ENCODE results near the gene PIGW.
"Not testable (repeated sequence)": the region's sequence is repeated elsewhere in the genome, so short reads cannot be mapped to it uniquely, and the experiment has no call there.

Gene PIGW

DNA sequence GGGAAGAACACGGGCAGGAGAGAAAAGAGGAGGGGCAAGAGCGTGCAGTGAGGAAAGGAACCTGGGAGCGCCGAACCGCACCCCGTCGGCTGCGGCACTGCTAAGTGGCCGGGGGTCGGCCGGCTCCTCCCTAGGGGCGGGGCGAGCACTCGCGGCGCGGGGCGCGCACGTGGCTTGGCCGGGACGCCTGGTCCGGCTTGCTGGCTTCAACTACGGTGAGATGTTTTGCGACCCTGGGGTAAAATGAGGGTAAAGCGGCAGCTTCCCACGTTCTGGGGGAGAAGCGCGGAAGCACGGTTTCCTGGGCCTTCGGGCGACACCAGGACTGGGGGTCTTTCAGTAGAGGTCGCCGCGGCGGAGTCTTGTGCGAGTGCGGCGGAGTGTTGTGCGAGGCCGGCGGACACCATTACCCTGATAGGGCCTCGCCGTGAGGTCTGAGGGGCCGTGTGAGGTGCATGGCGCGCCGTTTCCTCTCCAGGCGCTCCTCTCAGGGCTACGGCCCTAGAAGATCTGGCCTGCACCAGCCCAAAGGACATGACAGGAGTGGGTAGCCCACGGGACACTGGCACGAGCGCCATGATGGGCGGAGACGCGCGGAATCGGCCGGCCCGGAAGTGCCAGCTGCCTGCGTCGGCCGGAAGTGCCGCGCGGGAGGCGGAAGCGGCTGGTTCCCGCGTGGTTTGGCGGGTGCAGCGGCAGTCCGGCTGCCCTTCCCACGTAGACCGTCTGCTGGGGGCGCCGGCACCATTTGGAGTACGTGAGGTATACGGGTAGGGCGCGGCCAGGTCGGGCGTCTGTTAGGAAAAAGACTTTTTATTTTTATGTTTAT lies at the start of gene PIGW, which contains the start of gene MYO19:
PIGW (plus strand) TSS at position 148 of the 829 bp plus-strand sequence. CDS start 2,115 bp downstream, outside the sequence.
MYO19 (minus strand) TSS at position 29 of the 829 bp plus-strand sequence. CDS start 2,330 bp downstream, outside the sequence.
- DNase-seq (ENCODE audit: low spot score), result peak; percentile 91

DNA sequence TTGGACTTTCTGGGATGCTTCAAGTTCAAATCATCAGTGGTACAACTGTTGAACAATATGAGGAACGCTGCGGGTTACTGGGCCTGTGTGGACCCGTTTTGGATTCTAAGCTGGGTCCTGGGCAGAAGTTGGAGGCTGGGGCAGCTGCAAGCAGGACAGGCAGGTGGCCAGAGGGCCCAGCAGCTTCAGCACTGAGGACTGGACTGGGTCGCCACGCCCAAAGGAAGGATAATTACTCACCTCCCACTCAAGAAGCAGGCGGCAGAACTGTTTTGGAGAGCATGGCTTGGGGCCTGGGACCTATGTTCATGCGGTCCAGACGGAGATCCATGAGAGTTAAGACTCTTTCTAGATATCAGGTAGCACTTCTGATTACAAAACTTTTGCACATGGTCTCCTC lies 49.8 kb upstream of the PIGW start:
- no peak for DNase-seq (ENCODE audit: low spot score)

DNA sequence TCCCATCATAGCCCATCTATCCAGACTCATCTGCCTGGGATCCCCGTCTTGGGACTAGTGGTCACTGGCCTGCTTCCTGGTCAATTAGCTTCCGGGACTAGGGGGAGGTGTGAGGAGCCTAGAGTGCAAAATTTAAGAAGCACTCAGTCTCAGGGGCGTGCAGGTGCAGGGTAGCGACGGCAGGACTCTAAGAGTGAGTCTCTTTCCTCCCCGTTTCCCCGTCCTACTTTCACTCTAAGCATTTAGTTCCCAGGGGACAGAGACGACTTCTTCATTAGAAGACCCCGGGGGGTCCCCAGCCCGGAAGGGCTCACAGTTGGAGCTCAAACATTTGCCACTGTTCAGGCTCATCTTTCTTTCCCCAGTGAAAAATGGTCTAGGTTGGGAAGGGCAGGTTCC lies 49.0 kb upstream of the PIGW start:
- DNase-seq (ENCODE audit: low spot score), result no peak

GRCh38 chr17:36486204-36487194 lies 48.3 kb upstream of the PIGW start, which contains the start of gene ZNHIT3:
TSS of gene ZNHIT3 (plus strand) at chr17:36486681. CDS start at chr17:36486700, 19 bp downstream.
- peak; percentile 97 for DNase-seq (ENCODE audit: low spot score)

- DNase-seq (ENCODE audit: low spot score), result no peak
Measured at GRCh38 chr17:36493956-36494355, 40.8 kb upstream of the PIGW start.

- no peak for DNase-seq (ENCODE audit: low spot score)
Measured at GRCh38 chr17:36494674-36495073, 40.1 kb upstream of the PIGW start.

GRCh38 chr17:36495076-36495578 lies 39.7 kb upstream of the PIGW start:
- no peak for DNase-seq (ENCODE audit: low spot score)

DNA sequence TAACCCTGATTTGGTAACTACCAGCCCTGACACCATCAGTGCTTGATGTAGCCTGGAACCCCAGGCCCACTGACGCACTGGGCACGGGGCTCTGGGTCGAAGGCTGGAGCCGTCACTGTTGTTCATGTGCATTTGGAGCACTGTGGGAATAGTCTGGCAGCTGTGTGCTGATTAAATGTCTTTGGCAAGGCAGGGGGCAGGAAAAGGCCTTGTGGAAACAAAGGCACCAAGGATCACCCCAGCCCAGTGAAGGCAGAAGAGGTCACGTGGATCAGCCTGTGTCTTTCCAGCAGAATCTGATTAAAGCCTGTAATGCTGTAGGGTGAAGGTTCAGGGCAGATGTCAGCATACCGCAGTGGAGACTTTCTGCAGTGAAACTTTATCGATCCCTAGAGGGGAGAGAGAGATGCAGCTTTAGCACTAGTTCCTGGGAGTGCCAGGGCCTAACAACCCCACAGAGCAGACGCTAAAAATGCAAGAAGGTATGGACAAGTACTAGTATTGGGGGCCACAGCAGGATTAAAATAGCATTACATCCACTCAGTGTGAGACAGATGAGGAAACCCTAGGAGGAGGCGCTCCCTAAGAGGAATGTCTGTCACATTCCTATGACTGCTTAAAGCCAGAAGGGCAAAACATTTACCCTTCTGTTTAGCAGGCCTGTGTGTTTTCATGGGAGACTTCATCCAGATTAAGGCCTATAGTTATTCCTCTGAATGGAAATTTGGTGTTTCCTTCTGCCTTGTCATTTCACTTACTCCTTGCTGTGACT lies 38.6 kb upstream of the PIGW start:
- DNase-seq (ENCODE audit: low spot score), result no peak

GRCh38 chr17:36498155-36498554 lies 36.6 kb upstream of the PIGW start:
- no peak for DNase-seq (ENCODE audit: low spot score)

DNA sequence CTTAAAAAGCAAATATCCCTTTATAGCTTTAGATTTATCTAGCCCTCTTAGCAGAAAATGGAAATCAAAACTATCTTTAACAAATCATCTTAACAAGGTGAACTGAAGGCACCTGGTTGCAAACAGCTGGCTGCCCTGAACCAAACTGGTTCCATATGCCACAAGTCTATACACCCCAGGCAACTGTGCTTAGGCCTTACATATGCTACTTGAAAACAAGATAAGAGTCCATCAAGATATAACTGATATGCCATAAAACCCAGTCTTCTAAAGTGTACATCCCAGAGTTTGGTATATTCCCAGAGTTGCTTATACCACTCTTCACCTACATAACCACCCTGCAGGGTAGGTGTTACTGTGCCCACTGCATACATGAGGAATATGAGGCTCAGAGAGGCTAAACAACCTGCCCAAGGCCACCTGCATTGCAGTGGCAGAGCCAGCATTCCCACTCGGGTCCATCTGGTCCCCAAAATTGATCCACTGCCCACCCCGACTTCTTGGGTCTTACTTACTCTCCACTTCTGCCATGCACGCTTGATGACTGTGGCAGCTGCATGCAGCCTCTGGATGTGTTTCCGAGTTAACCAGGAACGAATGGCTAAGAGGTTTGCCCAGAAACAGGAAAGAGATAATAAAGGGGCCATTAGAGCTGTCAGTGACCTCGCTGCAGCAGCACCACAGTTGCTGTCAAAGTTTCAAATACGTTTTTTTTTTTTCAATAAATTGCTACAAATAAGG lies 36.1 kb upstream of the PIGW start:
- DNase-seq (ENCODE audit: low spot score), result no peak

DNA sequence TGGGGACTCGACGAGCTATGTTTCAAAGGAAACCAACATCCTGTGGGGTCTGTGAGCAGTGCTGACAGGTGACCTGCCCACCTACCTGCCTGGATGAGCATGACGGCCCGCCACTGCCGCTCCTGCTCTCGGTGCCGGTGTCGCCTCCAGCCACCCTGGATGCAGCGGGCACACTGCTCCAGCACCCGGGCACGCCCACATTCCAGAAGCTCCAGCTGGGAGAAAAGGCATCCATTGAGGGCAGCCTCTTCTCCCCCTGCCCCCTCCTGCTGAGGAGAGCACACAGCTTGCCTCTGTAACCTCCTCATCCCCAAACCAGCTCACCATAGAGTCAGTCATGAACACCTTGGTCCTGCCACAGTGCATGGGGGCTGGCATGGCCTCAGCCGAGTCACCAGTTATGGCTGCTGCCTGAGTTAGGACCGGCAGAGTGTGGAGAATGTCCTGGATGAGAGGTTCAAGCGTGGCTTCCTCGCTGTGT lies 34.0 kb upstream of the PIGW start:
- DNase-seq (ENCODE audit: low spot score), result no peak

- no peak for DNase-seq (ENCODE audit: low spot score)
Measured at GRCh38 chr17:36501351-36501750, 33.4 kb upstream of the PIGW start.

DNA sequence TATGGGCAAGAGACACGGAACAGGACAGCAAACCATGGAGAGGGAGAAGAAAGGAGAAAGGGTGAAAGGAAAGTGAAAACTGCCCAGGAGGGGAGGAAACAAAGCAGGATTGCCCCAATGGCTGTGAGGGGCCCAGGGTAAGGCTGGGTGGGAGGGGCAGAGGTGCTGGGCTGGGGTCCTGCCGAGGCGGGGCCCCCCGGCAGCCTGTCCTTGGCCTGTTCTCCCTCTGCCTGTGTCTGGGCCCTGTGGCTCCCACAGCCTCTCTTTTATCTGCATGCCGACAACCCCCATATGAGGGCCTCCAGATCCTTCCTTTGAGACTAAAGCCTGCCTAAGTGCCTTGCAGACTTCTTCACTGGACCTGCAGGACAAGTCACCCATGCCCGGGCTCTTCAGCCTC lies 32.8 kb upstream of the PIGW start:
- no peak for DNase-seq (ENCODE audit: low spot score)

DNA sequence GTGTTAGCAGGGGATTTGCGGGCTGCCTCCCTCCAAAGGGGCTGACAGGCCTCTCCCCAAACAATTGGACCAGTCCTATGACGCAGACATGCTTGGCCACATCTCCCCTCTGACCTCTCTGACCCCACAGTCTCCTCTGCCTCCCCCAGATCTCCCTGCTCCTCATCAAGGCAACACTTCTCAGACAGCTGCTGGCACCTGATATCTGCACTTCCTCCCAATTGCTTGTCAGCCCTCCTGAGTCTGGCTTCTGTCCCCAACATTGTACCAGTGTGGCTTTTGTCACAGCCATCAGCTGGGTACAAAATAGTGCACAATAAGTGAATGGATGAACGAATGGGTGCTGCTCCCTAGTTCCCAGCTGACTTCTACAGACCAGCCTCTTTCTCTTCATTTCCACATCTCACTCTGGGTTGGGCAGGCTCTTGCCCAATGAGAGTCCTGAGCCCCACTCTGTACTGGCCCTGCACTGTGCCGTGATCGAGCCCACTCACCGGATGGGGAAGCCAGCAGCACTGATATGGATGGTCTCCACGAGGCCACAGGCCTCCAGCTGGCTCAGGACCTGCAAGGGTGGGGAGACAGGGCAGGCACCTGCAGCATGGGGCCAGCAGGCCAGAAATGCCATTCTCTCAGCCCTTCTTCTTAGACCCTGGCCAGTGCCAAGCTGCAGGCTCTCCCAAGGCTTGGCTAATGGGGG lies 31.2 kb upstream of the PIGW start:
- no peak for DNase-seq (ENCODE audit: low spot score)

DNA sequence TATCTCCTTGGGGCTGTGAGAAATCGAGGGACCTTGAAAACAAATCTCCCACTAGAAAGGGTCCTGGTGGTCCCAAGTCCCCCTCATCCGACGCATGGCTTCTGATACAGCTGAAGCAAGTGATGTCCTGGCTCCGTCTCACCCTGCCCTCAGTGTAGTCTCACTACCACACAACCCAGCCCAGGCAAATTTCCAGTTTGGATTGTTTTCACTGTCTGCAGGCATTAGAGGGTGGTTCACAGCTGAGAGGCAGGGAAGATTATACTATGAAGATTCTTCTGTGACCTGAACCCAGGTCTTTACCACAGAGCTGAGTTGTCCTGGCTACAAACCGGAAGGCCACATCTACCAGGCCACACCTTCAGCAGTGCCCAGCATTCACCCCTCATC lies 30.6 kb upstream of the PIGW start:
- no peak for DNase-seq (ENCODE audit: low spot score)

- DNase-seq (ENCODE audit: low spot score), result no peak
Measured at GRCh38 chr17:36505171-36505570, 29.6 kb upstream of the PIGW start.

DNA sequence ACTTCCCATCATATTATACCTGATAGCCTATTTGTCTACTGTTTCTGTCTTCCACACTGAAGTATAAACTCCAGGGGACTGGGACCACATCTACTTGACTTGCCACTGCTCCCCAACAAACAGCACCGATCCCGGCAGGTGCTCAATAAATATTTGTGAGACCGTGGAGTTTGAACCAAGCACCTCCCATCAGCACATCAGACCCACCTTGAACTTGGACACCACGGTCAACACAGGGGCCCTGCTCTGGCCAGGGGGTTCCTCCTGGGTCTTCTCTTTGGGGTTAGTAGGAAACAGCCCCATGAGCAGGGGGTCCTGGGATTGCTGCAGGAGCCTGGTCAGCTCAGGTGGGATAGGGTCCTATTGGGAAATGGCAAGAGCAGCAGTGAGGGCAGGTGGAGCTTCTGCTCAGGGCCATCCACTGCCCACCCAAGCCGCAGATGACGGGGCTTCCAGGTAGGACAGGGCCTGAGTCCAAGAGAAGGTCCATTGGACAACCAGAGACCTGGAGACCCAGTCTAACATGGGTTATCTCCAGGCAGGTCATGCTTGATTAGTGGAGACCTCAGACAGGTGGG lies 28.4 kb upstream of the PIGW start:
- DNase-seq (ENCODE audit: low spot score), result no peak

- DNase-seq (ENCODE audit: low spot score), result no peak
Measured at GRCh38 chr17:36506831-36507230, 28.0 kb upstream of the PIGW start.

DNA sequence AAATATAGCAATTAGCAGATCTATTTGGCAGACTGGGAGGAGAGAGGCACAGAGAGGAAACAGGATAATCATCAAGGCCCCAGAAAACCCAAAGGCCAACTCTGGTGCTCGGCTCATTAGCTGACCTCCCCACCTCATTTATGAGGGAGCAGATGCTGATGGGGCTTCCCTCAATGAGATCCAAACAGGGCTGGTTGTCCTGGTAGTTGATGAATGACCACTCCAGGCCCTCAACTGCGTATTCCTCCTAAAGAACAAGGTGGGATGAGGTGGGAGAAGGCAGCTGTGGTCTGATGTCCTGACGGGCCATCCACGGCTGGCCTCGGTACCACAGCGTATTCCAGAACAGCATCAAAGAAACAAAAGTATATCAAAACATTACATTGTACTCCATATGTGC lies 27.5 kb upstream of the PIGW start:
- DNase-seq (ENCODE audit: low spot score), result no peak

DNA sequence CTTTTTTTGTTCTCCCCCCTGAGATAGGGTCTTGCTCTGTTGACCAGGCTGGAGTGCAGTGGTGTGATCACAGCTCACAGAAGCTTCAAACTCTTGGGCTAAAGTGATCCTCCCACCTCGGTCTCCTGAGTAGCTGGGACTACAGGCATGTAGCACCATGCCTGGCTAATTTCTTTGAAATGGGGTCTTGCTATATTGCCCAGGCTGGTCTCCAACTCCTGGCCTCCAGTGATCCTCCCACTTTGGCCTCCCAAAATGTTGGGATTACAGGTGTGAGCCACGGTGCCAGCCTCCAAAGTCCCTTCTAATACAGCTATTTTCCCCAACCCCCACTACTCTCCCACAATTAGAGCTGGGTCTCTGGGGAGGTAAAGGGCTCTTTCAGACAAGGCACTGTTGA lies 26.3 kb upstream of the PIGW start:
- not testable (repeated sequence) for DNase-seq (ENCODE audit: low spot score)
